HFF-Myc (cell line): ENCODE results near the gene MYO1G.

Experiments
- DNase-seq: peaks from one replicate; pipeline ENCODE4 v3.0.0-alpha.2; 2011; ENCODE audit warnings: low read depth; ENCODE audit errors: extremely low read depth
- H3K4me3 ChIP-seq: replicated peaks from 2 replicates; pipeline ENCODE4 v1.5.1; 2011; ENCODE audit warnings: low read depth, mild to moderate bottlenecking, control low read depth, low read length
- TF ChIP-seq, protein P1 (sequence below): IDR thresholded peaks from 2 replicates; pipeline ENCODE4 v1.5.1; 2012; ENCODE audit warnings: mild to moderate bottlenecking, low read depth, low read length, control low read depth; ENCODE audit errors: missing control alignments

The MYO1G gene

DNA sequence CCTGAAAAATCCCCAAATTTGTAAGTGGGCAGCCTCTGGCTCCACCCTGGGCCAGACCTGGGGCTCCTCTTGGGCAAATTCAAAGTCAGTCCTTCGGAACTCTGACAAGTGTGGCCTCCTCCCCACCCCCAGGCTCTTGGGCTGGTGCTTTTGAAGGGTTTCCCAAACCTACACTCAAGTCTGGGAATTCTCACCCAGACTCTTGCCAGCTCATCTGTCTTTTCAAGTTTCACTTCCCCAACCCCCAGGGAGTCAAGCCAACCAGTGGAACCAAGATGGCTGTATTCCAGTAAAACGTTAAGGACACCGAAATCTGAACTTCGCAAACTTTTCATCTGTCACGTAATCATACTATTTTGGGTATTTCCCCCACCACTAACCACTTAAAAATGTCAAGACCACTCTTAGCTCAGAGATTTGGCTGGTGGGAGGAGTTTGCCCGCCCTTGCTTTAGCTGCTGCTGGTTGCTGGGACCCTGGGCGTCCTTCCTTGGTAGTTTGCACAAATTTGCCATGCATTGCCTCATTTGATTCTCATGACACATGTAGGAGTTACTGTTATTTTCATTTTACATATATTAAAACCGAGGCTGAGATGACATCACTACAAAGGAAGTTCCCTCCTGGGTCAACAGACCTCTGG is 1.7 kb upstream of the MYO1G start:
- TF ChIP-seq, protein P1, sequence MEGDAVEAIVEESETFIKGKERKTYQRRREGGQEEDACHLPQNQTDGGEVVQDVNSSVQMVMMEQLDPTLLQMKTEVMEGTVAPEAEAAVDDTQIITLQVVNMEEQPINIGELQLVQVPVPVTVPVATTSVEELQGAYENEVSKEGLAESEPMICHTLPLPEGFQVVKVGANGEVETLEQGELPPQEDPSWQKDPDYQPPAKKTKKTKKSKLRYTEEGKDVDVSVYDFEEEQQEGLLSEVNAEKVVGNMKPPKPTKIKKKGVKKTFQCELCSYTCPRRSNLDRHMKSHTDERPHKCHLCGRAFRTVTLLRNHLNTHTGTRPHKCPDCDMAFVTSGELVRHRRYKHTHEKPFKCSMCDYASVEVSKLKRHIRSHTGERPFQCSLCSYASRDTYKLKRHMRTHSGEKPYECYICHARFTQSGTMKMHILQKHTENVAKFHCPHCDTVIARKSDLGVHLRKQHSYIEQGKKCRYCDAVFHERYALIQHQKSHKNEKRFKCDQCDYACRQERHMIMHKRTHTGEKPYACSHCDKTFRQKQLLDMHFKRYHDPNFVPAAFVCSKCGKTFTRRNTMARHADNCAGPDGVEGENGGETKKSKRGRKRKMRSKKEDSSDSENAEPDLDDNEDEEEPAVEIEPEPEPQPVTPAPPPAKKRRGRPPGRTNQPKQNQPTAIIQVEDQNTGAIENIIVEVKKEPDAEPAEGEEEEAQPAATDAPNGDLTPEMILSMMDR, result no peak
- H3K4me3 ChIP-seq, result no peak overlapping the region
- no peak for DNase-seq

DNA sequence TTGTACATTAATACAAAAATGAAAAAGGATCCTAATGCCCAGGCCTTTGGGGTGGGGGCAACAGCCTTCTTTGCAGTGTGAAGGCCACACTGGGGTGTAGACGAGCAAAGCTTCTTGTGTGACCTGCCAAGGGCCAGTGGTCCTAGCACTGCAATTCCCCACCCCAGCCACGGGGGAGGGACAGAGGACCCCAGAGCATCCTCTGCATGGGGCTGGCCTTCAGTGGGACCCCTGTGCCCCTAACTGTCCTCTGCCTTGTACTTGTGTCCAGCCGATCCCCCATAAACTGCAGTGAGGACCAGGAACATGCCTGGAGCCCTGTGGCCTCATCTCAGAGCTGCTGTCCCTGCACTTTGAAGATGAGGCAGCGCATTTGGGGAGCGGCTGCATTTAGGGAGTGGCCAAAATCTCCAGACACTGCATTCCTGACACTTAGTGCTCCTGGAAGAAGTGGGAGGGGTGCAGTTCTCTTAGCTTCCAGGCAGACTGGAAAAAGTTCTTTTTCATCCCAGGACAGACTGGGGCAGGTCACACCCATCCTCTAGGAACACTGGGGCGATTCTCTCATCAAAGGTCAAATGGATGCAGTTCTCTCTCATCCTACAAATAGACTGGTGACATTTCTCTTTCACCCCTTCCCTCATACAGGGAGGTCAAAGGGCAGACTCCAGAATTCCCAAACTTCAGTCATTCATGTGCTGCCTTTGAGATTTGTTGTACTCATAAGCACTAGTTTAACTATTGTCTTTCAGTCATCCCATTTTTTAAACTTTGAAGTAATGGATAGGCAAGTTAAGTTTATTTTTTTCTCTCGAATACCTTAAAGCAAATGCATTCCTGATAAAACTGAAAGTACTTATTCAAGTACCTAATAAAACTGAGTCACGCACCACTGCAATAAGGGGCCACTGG is 922 bp upstream of the MYO1G start:
- DNase-seq, result no peak
- TF ChIP-seq, protein P1, result no peak
- no peak overlapping the region for H3K4me3 ChIP-seq

DNA sequence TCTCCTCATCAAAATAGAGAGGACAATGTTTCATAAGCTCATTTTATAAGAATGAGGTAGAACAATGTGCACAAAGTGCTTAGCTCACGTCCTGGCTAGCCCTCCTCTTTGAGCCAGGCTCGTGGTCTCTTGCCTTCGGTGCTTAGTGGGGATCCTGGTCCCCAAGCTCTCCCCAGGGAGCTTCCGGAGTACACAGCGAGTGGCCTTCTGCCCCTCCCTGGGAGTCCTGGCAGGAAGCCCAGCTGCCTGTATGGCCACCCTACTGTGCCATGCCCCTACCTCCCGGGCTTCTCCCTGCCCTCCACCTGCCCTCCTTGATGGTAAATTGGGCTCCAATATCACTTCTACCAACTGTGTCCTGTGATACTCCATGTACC is 868 bp downstream of the MYO1G start:
- no peak overlapping the region for H3K4me3 ChIP-seq
- TF ChIP-seq, protein P1, result no peak
- DNase-seq, result no peak

DNA sequence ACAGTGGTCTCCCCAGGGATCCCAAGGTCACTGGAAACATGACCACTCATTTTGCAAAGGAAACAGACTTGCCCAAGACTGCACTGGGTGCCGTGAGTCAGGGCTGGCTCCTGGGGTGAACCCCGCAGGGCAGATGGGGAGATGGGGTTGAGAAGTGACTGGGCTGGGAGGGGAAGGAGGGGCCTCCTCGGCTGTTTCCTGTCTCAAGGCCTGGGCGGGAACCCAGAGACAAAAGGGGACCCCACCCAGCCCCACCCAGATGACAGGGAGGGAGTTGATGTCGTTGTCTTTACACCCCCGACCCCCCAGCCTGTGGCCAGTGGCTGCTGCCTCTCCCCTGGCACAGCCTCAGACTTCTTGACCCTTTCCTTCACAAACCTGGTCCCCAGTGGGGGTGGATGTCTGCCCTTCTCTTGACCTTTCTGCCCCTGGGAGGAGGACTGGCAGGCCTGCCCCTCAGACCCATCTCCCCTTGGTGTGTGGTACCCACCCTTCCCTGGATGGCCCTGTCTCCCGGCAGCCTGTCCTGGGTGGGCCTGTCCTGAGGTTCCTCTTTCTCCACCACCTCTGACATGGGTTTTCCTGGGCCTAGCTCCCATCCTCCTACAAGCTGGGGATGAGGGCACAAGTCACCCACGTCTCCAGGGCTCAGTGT is 1.4 kb downstream of the MYO1G start:
- no peak overlapping the region for H3K4me3 ChIP-seq
- TF ChIP-seq, protein P1, result no peak
- DNase-seq, result no peak

DNA sequence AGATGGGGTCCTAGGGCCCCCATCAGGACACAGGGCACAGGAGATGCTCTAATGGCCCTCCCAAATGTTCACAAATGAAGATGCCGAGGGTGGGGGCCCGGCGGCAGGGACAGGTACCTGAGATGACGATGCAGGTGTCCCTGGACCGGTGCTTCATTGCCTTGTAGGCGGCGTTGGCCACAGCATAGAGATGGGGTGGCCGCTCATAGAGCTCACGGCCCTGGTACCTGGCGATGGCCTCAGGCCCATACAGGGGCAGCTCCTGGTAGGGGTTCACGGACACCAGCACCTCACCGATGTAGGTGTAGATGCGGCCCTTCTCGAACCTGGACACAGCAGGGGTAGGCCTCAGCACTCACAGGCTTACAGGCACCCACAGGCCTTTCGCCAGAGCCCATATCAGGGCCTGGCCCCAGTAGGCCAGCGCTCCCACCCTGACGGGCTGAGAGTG is 2.0 kb downstream of the MYO1G start:
- DNase-seq, result no peak
- H3K4me3 ChIP-seq, result no peak overlapping the region
- TF ChIP-seq, protein P1, result no peak

DNA sequence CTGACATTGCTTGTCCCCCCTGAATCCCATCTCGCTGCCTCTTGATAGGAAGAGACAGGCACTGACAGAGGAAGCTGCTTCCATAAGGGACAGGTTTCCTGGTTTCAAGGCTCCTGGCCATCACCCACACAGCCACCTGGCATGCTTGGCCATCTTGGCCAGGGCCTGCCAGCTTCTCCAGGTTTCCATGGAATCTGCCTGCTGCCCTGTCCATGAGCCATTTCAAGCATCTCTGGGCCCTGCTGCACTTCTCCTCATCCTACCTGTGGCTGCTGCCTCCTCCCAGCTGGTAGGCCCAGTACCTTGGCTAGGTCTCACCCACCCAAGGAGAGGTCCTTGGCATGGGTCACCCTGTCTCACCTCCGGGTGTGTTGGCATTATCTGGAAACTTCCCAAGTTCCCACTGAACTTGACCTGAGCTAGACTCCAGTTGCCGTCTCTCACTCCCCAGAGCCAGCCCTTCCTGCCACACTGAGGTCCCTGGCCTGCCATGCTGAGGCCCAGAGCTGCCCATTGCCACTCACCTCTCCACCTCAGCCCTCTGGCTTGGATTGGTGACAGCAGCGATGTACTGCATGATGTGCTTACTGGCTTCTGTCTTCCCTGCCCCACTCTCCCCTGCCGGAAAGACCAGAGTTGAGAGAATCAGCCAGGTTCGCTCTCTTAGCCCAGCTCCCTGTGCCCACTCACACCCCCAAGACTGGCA is 2.6 kb downstream of the MYO1G start:
- no peak overlapping the region for H3K4me3 ChIP-seq
- DNase-seq, result no peak
- TF ChIP-seq, protein P1, result no peak
